ENCODE measurements around the gene HES1. TPM values are rescaled to one million over a fixed set of nuclear protein-coding genes. Genes with fewer than 3 reads are reported as not detected.

Gene HES1
- total and polyA plus RNA-seq, 9 of the 15 experiments (the other 6 are each of a cell fraction or from before 2014, with no cell fraction given), result 3.4 to 37.0 (median 19.3) TPM

GRCh38 chr3:194141415-194142155 lies 5.6 kb downstream of the HES1 start (continued):
- 0 out of 2 replicates have a peak, but pooled peaks have one; percentile 31 for TF ChIP-seq ZSCAN32 (CRISPR knock-in tag; IDR thresholded peaks at IDR 0.05)
- TF ChIP-seq LCOR (CRISPR knock-in tag; IDR thresholded peaks at IDR 0.05), result 0 out of 2 replicates have a peak, but pooled peaks have one; percentile 3
- TF ChIP-seq PTTG1 (tag; IDR thresholded peaks at IDR 0.05; ENCODE audit: low read depth), result no peak
- no peak for TF ChIP-seq CREB5 (CRISPR knock-in tag; IDR thresholded peaks at IDR 0.05)
- 0 out of 2 replicates have a peak, but pooled peaks have one; percentile 5 for TF ChIP-seq ZNF23 (CRISPR knock-in tag; IDR thresholded peaks at IDR 0.05)
- TF ChIP-seq ZNF699 (CRISPR knock-in tag; IDR thresholded peaks at IDR 0.05; ENCODE audit: insufficient replicate concordance), result no peak
- no peak for TF ChIP-seq GTF2A2 (tag; IDR thresholded peaks at IDR 0.05)
- TF ChIP-seq NCOR1 (IDR thresholded peaks at IDR 0.05), result 0 out of 2 replicates have a peak, but pooled peaks have one; percentile 16
- TF ChIP-seq NRF1 (conservative IDR thresholded peaks at IDR 0.05 in 1 of 2, IDR thresholded peaks at IDR 0.05 in 1 of 2), result peak in 1 of 2 experiments; percentile 23; a peak in 1 of 4 replicates
- peak; percentile 73; the same call in 1 of the 2 replicates for TF ChIP-seq PHF8 (IDR thresholded peaks at IDR 0.05; ENCODE audit: borderline replicate concordance, low read length)
- peak; percentile 28; the same call in 1 of the 2 replicates for TF ChIP-seq HCFC1 (IDR thresholded peaks at IDR 0.05; ENCODE audit: low read depth, low read length)
- peak; percentile 32 for TF ChIP-seq TBP (optimal IDR thresholded peaks at IDR 0.05; ENCODE audit: low read depth, low read length)
- no peak for TF ChIP-seq MIER1 (IDR thresholded peaks at IDR 0.05; ENCODE audit: low read depth)
- TF ChIP-seq MTA2 (IDR thresholded peaks at IDR 0.05; ENCODE audit: low read depth), result 0 out of 2 replicates have a peak, but pooled peaks have one; percentile 4
- no peak for TF ChIP-seq SNRNP70 (optimal IDR thresholded peaks at IDR 0.05; ENCODE audit: low read depth, low read length)
- TF ChIP-seq, protein P1, sequence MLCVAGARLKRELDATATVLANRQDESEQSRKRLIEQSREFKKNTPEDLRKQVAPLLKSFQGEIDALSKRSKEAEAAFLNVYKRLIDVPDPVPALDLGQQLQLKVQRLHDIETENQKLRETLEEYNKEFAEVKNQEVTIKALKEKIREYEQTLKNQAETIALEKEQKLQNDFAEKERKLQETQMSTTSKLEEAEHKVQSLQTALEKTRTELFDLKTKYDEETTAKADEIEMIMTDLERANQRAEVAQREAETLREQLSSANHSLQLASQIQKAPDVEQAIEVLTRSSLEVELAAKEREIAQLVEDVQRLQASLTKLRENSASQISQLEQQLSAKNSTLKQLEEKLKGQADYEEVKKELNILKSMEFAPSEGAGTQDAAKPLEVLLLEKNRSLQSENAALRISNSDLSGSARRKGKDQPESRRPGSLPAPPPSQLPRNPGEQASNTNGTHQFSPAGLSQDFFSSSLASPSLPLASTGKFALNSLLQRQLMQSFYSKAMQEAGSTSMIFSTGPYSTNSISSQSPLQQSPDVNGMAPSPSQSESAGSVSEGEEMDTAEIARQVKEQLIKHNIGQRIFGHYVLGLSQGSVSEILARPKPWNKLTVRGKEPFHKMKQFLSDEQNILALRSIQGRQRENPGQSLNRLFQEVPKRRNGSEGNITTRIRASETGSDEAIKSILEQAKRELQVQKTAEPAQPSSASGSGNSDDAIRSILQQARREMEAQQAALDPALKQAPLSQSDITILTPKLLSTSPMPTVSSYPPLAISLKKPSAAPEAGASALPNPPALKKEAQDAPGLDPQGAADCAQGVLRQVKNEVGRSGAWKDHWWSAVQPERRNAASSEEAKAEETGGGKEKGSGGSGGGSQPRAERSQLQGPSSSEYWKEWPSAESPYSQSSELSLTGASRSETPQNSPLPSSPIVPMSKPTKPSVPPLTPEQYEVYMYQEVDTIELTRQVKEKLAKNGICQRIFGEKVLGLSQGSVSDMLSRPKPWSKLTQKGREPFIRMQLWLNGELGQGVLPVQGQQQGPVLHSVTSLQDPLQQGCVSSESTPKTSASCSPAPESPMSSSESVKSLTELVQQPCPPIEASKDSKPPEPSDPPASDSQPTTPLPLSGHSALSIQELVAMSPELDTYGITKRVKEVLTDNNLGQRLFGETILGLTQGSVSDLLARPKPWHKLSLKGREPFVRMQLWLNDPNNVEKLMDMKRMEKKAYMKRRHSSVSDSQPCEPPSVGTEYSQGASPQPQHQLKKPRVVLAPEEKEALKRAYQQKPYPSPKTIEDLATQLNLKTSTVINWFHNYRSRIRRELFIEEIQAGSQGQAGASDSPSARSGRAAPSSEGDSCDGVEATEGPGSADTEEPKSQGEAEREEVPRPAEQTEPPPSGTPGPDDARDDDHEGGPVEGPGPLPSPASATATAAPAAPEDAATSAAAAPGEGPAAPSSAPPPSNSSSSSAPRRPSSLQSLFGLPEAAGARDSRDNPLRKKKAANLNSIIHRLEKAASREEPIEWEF (CRISPR knock-in tag; IDR thresholded peaks at IDR 0.05), result 0 out of 2 replicates have a peak, but pooled peaks have one; percentile 20
- no peak for TF ChIP-seq ATF1 (CRISPR knock-in tag; IDR thresholded peaks at IDR 0.05)
- TF ChIP-seq ATF1 (tag; IDR thresholded peaks at IDR 0.05), result peak; percentile 56; the same call in 1 of the 2 replicates
- no peak for TF ChIP-seq SMC3 (conservative IDR thresholded peaks at IDR 0.05; ENCODE audit: insufficient read depth, low read depth, low read length)
- TF ChIP-seq, protein P2, sequence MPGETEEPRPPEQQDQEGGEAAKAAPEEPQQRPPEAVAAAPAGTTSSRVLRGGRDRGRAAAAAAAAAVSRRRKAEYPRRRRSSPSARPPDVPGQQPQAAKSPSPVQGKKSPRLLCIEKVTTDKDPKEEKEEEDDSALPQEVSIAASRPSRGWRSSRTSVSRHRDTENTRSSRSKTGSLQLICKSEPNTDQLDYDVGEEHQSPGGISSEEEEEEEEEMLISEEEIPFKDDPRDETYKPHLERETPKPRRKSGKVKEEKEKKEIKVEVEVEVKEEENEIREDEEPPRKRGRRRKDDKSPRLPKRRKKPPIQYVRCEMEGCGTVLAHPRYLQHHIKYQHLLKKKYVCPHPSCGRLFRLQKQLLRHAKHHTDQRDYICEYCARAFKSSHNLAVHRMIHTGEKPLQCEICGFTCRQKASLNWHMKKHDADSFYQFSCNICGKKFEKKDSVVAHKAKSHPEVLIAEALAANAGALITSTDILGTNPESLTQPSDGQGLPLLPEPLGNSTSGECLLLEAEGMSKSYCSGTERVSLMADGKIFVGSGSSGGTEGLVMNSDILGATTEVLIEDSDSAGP (CRISPR knock-in tag; IDR thresholded peaks at IDR 0.05), result no peak
